GM19351 (cell line): ENCODE measurements around the gene ADCK2.
"Not testable (repeated sequence)": the region's sequence is repeated elsewhere in the genome, so short reads cannot be mapped to it uniquely, and the experiment has no call there.

ENCODE experiments used
- ATAC-seq: cut with Tn5 transposase; IDR thresholded peaks from one replicate; pipeline ENCODE4 v1.9.1; 2021; ENCODE audit warnings: mild to moderate bottlenecking, moderate library complexity; ENCODE audit not compliant: unreplicated experiment

Gene ADCK2

GRCh38 chr7:140734729-140735128 lies 62.0 kb downstream of the ADCK2 start:
- ATAC-seq, result no peak

GRCh38 chr7:140738280-140738679 lies 65.5 kb downstream of the ADCK2 start:
- no peak for ATAC-seq

- ATAC-seq, result not testable (repeated sequence)
Measured at GRCh38 chr7:140743255-140743654, 70.5 kb downstream of the ADCK2 start.

GRCh38 chr7:140744005-140744404 lies 71.3 kb downstream of the ADCK2 start:
- no peak for ATAC-seq
